ENCODE measurements around the gene FBXW7.

FBXW7 gene

GRCh38 chr4:152363086-152363485, 172.8 kb downstream of the FBXW7 start:
- no peak for TF ChIP-seq SP3 (tag by site-specific recombination; IDR thresholded peaks at IDR 0.05)
- TF ChIP-seq KLF16 (tag by site-specific recombination; IDR thresholded peaks at IDR 0.05): no peak
- no peak for TF ChIP-seq ZNF792 (tag by site-specific recombination; IDR thresholded peaks at IDR 0.05)
- TF ChIP-seq TCF7L2 (IDR thresholded peaks at IDR 0.05; ENCODE audit: borderline replicate concordance, low read depth, low read length): no peak
- TF ChIP-seq GFI1B (tag by site-specific recombination; IDR thresholded peaks at IDR 0.05): no peak
- no peak for TF ChIP-seq ZNF19 (tag by site-specific recombination; IDR thresholded peaks at IDR 0.05; ENCODE audit: low read depth)
- TF ChIP-seq BCL6B (tag by site-specific recombination; IDR thresholded peaks at IDR 0.05): no peak
- TF ChIP-seq ZNF544 (tag by site-specific recombination; IDR thresholded peaks at IDR 0.05): no peak
- no peak for TF ChIP-seq ZNF571 (tag by site-specific recombination; IDR thresholded peaks at IDR 0.05)
- TF ChIP-seq ZNF513 (tag by site-specific recombination; IDR thresholded peaks at IDR 0.05): no peak
- TF ChIP-seq ZBTB8A (tag by site-specific recombination; IDR thresholded peaks at IDR 0.05): no peak
- TF ChIP-seq ZNF416 (tag by site-specific recombination; IDR thresholded peaks at IDR 0.05): no peak
- TF ChIP-seq ZNF184 (tag by site-specific recombination; IDR thresholded peaks at IDR 0.05): no peak
- TF ChIP-seq PATZ1 (tag by site-specific recombination; IDR thresholded peaks at IDR 0.05): no peak
- TF ChIP-seq PBX3 (CRISPR knock-in tag; IDR thresholded peaks at IDR 0.05): no peak
- TF ChIP-seq ZSCAN23 (tag by site-specific recombination; IDR thresholded peaks at IDR 0.05): no peak
- TF ChIP-seq ZNF133 (tag by site-specific recombination; IDR thresholded peaks at IDR 0.05): no peak
- no peak for TF ChIP-seq ZNF433 (tag by site-specific recombination; IDR thresholded peaks at IDR 0.05; ENCODE audit: low read depth)
- POLR2A ChIA-PET: no interaction called here

GRCh38 chr4:152360045-152360410, 175.9 kb downstream of the FBXW7 start:
- ChIA-PET CTCF (interaction anchor here (0.6 to 1.7 kb wide), 2 partner anchors 10 to 19 kb away, joined by 3 to 4 read pairs; no protein-coding TSS in a partner anchor), POLR2A (no interaction called here)
- Histone ChIP-seq H3K27ac (ENCODE audit: extremely low read depth, low read depth, low read length) (no peak overlapping the region), H3K4me1 (ENCODE audit: control insufficient read depth, insufficient read depth, low read length) (0 out of 2 replicates have a peak, but pooled peaks cover 2% of the 10 kb centered on the region), H3K4me3 (ENCODE audit: low read depth, low read length) (no peak overlapping the region), H3K9me3 (ENCODE audit: control insufficient read depth, insufficient read depth, low read depth, low read length) (no peaks in the 10 kb centered on the region), H3K36me3 (ENCODE audit: control insufficient read depth in 2 of 2, insufficient read depth in 1 of 2, low read length in 2 of 2) (no peaks in the 10 kb centered on the region; a peak in 1 of 3 replicates)
- TF ChIP-seq ZNF596 (tag by site-specific recombination; IDR thresholded peaks at IDR 0.05): no peak
- TF ChIP-seq REPIN1 (tag by site-specific recombination; IDR thresholded peaks at IDR 0.05; ENCODE audit: low read depth): no peak
- TF ChIP-seq EGR2 (tag by site-specific recombination; IDR thresholded peaks at IDR 0.05; ENCODE audit: low read depth): no peak
- no peak for TF ChIP-seq ZBTB11 (tag by site-specific recombination; conservative IDR thresholded peaks at IDR 0.05; ENCODE audit: low read depth)
- no peak for TF ChIP-seq ZNF175 (tag by site-specific recombination; IDR thresholded peaks at IDR 0.05)
- no peak for TF ChIP-seq ZNF148 (tag by site-specific recombination; IDR thresholded peaks at IDR 0.05; ENCODE audit: borderline replicate concordance)
- no peak for TF ChIP-seq ZNF660 (tag by site-specific recombination; IDR thresholded peaks at IDR 0.05)

More at GRCh38 chr4:152363086-152363485, 172.8 kb downstream of the FBXW7 start:
- no peaks in the 10 kb centered on the region for H3K9me3 ChIP-seq (ENCODE audit: control insufficient read depth, insufficient read depth, low read depth, low read length)
- no peak overlapping the region for H3K27ac ChIP-seq (ENCODE audit: extremely low read depth, low read depth, low read length)
- H3K4me3 ChIP-seq (ENCODE audit: low read depth, low read length): no peak overlapping the region
- H3K36me3 ChIP-seq (ENCODE audit: control insufficient read depth in 2 of 2, insufficient read depth in 1 of 2, low read length in 2 of 2): no peaks in the 10 kb centered on the region; a peak in 1 of 3 replicates
- CTCF ChIA-PET: no interaction called here
- no peaks in the 10 kb centered on the region for H3K4me1 ChIP-seq (ENCODE audit: control insufficient read depth, insufficient read depth, low read length)
